OCI-LY7 (cell line): ENCODE data around the gene BMERB1. TPM values are rescaled to one million over a fixed set of nuclear protein-coding genes. Genes with fewer than 3 reads are reported as not detected.
"Not testable (repeated sequence)": the region's sequence is repeated elsewhere in the genome, so short reads cannot be mapped to it uniquely, and the experiment has no call there.

Source experiments
- BruUV-seq: library from RNA; stranded (reverse); fragments of 400-500 nt; replicated peaks from 2 replicates; lab custom pipeline; 2021; lab: Mats Ljungman, UMichigan
- CTCF ChIA-PET: fragments of 300-600 bp; sonication (Branson Sonifier 250); formaldehyde crosslinking; loops from one replicate; lab custom pipeline; 2022; ENCODE audit warnings: antibody characterized with exemption; ENCODE audit not compliant: unreplicated experiment; lab: Charles Lee
- POLR2A ChIA-PET: fragments of 300-600 bp; sonication (Branson Sonifier 250); formaldehyde crosslinking; loops from one replicate; lab custom pipeline; 2022; ENCODE audit warnings: antibody characterized with exemption; lab: Charles Lee
- DNase-seq: peaks from one replicate; pipeline ENCODE4 v3.0.0-alpha.2; 2015; ENCODE audit warnings: low spot score
- H2AFZ ChIP-seq: fragments of 200-600 bp; sonication (generic), shearing (Covaris generic); 2 replicates; pipeline ENCODE4 v1.6.1; 2014; ENCODE audit warnings: mild to moderate bottlenecking, antibody characterized with exemption, low read length, moderate library complexity
- H3K27ac ChIP-seq: fragments of 200-600 bp; sonication (generic); 2 replicates; pipeline ENCODE4 v1.5.1; 2014; ENCODE audit warnings: mixed run types, low read depth, mild to moderate bottlenecking, moderate library complexity, low read length, inconsistent platforms; ENCODE audit not compliant: poor library complexity, severe bottlenecking
- H3K36me3 ChIP-seq: fragments of 200-600 bp; sonication (generic); 2 replicates; pipeline ENCODE4 v1.6.1; 2014; ENCODE audit warnings: mild to moderate bottlenecking, antibody characterized with exemption, low read length, moderate library complexity, mixed read lengths; ENCODE audit not compliant: insufficient read depth
- H3K4me1 ChIP-seq: fragments of 200-600 bp; sonication (generic); 2 replicates; pipeline ENCODE4 v1.5.1; 2014; ENCODE audit warnings: mild to moderate bottlenecking, low read length; ENCODE audit not compliant: insufficient read depth, poor library complexity, severe bottlenecking
- H3K4me2 ChIP-seq: fragments of 200-600 bp; sonication (generic); 2 replicates; pipeline ENCODE4 v1.6.1; 2014; ENCODE audit warnings: mild to moderate bottlenecking, low read length
- H3K4me3 ChIP-seq: fragments of 200-600 bp; sonication (generic); 2 replicates; pipeline ENCODE4 v1.5.1; 2014; ENCODE audit warnings: mild to moderate bottlenecking, low read depth, low read length; ENCODE audit not compliant: poor library complexity, severe bottlenecking
- H3K79me2 ChIP-seq: fragments of 200-600 bp; sonication (generic); 2 replicates; pipeline ENCODE4 v1.6.1; 2016; ENCODE audit warnings: low read depth, mild to moderate bottlenecking, low read length, moderate library complexity, mixed read lengths; ENCODE audit not compliant: insufficient read depth
- H3K9me2 ChIP-seq: fragments of 200-600 bp; sonication (generic); 2 replicates; pipeline ENCODE4 v1.6.1; 2016; ENCODE audit warnings: mild to moderate bottlenecking, low read length, mixed read lengths; ENCODE audit not compliant: insufficient read depth
- H3K9me3 ChIP-seq: fragments of 200-600 bp; sonication (generic); 2 replicates; pipeline ENCODE4 v1.6.1; 2014; ENCODE audit warnings: mild to moderate bottlenecking, mixed run types, low read length, mixed read lengths
- H4K20me1 ChIP-seq: fragments of 200-600 bp; sonication (generic); 2 replicates; pipeline ENCODE4 v1.6.1; 2014; ENCODE audit warnings: mild to moderate bottlenecking, antibody characterized with exemption, low read length, moderate library complexity, mixed read lengths; ENCODE audit not compliant: insufficient read depth
- EZH2phosphoT487 ChIP-seq: fragments of 200-600 bp; sonication (generic); IDR thresholded peaks from 2 replicates; pipeline ENCODE4 v1.6.1; 2018; ENCODE audit warnings: low read depth, borderline replicate concordance, mild to moderate bottlenecking, mixed run types, antibody characterized with exemption, low read length, moderate library complexity, mixed read lengths
- intact Hi-C: fragments of 100-400 bp; cut with micrococcal nuclease; formaldehyde crosslinking; loops from one replicate; pipeline ENCODE4 v1.10.0; 2022; ENCODE audit not compliant: unreplicated experiment
- total RNA-seq, 2 experiments: library from RNA; depleted of rRNA in 1 of 2; stranded (reverse); fragments of >200 nt in 1 of 2; shearing (Covaris generic) in 1 of 2; gene quantifications; 2 replicates each; pipeline ENCODE4 v1.2.3, GENCODE V29; 2014 to 2022
- TF ChIP-seq, protein P1 (sequence below): fragments of 200-600 bp; sonication (generic); conservative IDR thresholded peaks from 2 replicates; pipeline ENCODE4 v1.5.1; 2014; ENCODE audit warnings: mild to moderate bottlenecking, antibody characterized with exemption, low read length, moderate library complexity, mixed read lengths

Gene BMERB1
- total RNA-seq, 2 experiments from 2014 or later, result not detected

DNA sequence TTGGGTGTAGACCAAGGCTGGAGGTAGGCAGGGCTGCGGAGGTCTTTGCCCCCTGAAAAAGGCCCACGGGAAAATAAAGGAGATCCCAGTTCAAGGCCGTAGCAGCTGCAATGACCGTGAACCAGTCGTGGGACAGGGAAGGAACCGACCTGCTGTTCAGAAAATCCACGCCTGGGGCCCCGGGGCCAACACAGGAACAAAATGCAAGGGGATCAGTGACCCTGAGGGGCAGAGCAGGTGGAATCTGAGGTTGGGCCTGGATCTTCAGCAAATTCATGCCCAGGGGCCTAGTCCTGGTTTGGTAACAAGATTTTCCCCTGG is 37.9 kb upstream of the BMERB1 start:
- H4K20me1 ChIP-seq, DNase-seq, H3K4me3 ChIP-seq, H3K79me2 ChIP-seq, CTCF ChIA-PET, H3K9me2 ChIP-seq, BruUV-seq, H3K4me1 ChIP-seq, H3K9me3 ChIP-seq, H3K27ac ChIP-seq, H3K4me2 ChIP-seq, POLR2A ChIA-PET, intact Hi-C loops, H3K36me3 ChIP-seq, H2AFZ ChIP-seq: not testable (repeated sequence)

DNA sequence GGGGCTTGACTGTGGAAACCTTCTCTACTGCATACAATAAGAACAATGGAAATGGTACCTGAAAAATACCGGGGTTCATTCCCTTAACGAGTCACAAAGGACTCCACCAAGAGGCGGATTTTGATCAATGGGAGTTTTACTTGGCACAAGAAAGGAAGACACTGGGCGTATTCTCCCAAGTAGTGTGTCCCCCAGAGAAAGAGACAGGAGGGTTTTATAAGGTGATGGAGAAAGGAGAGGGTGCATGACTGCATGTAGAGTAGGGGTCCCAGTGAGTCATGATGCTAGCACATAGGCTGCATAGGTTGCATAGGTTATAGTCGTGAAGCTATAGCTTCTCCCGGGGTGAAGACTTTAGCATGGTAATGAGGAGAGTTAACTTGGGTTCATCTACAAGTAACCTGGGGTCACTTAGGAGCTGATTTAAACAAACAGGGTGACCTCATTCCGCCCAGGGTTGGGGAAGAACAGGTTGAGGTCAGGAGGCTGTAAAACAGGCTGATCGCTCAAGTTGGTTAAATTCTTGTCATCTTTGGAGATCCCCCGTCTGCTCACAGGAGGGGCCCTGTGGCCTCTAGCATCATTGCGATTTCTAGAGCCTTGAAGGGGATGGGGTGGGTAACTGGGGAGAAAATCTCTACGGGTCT is 37.3 kb upstream of the BMERB1 start:
- no peak for DNase-seq
- Histone ChIP-seq H3K36me3 (no peaks in the 10 kb centered on the region), H3K9me3 (no peaks in the 10 kb centered on the region), H4K20me1 (no peaks in the 10 kb centered on the region), H3K79me2 (no peaks in the 10 kb centered on the region), H3K4me1 (no peaks in the 10 kb centered on the region), H3K4me3 (no peak overlapping the region), H3K9me2 (no peaks in the 10 kb centered on the region), H3K27ac (no peak overlapping the region), H3K4me2 (no peak overlapping the region), H2AFZ (no peak overlapping the region)
- intact Hi-C loops, result no loop called here
- TF ChIP-seq, protein P1, sequence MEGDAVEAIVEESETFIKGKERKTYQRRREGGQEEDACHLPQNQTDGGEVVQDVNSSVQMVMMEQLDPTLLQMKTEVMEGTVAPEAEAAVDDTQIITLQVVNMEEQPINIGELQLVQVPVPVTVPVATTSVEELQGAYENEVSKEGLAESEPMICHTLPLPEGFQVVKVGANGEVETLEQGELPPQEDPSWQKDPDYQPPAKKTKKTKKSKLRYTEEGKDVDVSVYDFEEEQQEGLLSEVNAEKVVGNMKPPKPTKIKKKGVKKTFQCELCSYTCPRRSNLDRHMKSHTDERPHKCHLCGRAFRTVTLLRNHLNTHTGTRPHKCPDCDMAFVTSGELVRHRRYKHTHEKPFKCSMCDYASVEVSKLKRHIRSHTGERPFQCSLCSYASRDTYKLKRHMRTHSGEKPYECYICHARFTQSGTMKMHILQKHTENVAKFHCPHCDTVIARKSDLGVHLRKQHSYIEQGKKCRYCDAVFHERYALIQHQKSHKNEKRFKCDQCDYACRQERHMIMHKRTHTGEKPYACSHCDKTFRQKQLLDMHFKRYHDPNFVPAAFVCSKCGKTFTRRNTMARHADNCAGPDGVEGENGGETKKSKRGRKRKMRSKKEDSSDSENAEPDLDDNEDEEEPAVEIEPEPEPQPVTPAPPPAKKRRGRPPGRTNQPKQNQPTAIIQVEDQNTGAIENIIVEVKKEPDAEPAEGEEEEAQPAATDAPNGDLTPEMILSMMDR, result no peak
- no peak for TF ChIP-seq EZH2phosphoT487
- ChIA-PET POLR2A (no interaction called here), CTCF (no interaction called here)
- BruUV-seq, result no TSS peak

DNA sequence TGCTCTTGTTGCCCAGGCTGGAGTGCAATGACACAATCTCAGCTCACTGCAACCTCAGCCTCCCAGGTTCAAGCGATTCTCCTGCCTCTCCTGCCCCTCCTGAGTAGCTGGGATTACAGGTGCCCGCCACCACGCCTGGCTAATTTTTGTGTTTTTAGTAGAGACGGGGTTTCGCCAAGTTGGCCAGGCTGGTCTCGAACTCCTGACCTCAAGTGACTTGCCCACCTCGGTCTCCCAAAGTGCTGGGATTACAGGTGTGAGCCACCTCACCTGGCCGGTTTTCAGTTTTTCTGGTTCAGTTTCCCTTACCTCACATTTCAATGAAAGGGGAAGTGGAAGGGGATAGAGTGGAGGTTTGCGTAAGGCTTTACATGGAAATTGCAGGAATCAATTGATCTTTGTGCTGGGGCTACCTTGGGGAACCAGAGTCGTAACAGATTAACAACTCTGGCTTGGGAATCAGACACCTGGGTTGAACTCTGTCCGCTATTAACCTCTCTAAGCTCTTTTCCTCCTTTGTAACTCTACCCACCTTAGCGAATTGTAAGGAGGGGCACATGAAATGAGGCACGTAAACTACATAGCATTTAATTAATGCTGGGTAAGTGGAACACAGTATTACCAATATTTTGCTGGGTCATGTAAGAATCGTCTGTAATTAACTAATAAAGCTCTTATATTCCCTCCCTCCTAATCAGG is 35.6 kb upstream of the BMERB1 start:
- no peaks in the 10 kb centered on the region for H3K9me3 ChIP-seq
- intact Hi-C loops, result no loop called here
- no peak overlapping the region for H3K27ac ChIP-seq
- peaks cover 6% of the 10 kb centered on the region for H3K4me1 ChIP-seq
- POLR2A ChIA-PET, result interaction anchor here (0.7 kb wide), 1 partner anchor 328 kb away, joined by 3 read pairs; no protein-coding TSS in a partner anchor
- no peak overlapping the region for H3K4me3 ChIP-seq
- H4K20me1 ChIP-seq, result no peaks in the 10 kb centered on the region
- no peaks in the 10 kb centered on the region for H3K9me2 ChIP-seq
- H3K36me3 ChIP-seq, result no peaks in the 10 kb centered on the region
- BruUV-seq, result no TSS peak
- no peak overlapping the region for H3K4me2 ChIP-seq
- no peak for DNase-seq
- H2AFZ ChIP-seq, result no peak overlapping the region
- CTCF ChIA-PET, result no interaction called here
- no peaks in the 10 kb centered on the region for H3K79me2 ChIP-seq
- no peak for TF ChIP-seq EZH2phosphoT487
- TF ChIP-seq, protein P1, result no peak
